ENCODE results near the gene GRAMD1B.
"Not testable (repeated sequence)": the region's sequence is repeated elsewhere in the genome, so short reads cannot be mapped to it uniquely, and the experiment has no call there.

The GRAMD1B gene

GRCh38 chr11:123568367-123568870 lies 138.3 kb downstream of the GRAMD1B start:
- DNase-seq (ENCODE audit: low read depth) = no peak

- no peak for DNase-seq (ENCODE audit: low read depth)
Measured at GRCh38 chr11:123569393-123569792, 139.3 kb downstream of the GRAMD1B start.

- DNase-seq (ENCODE audit: low read depth) = no peak
Measured at GRCh38 chr11:123570939-123571580, 141.0 kb downstream of the GRAMD1B start.

GRCh38 chr11:123572791-123573190 lies 142.7 kb downstream of the GRAMD1B start:
- not testable (repeated sequence) for DNase-seq (ENCODE audit: low read depth)

GRCh38 chr11:123573286-123573685 lies 143.2 kb downstream of the GRAMD1B start:
- DNase-seq (ENCODE audit: low read depth) = no peak

- DNase-seq (ENCODE audit: low read depth) = no peak
Measured at GRCh38 chr11:123575441-123575840, 145.4 kb downstream of the GRAMD1B start.

GRCh38 chr11:123576082-123576481 lies 146.0 kb downstream of the GRAMD1B start:
- DNase-seq (ENCODE audit: low read depth) = no peak

GRCh38 chr11:123576501-123576900 lies 146.4 kb downstream of the GRAMD1B start:
- DNase-seq (ENCODE audit: low read depth) = no peak

- peak; percentile 36 for DNase-seq (ENCODE audit: low read depth)
Measured at GRCh38 chr11:123577081-123577598, 147.1 kb downstream of the GRAMD1B start.

GRCh38 chr11:123578778-123579481 lies 148.9 kb downstream of the GRAMD1B start:
- no peak for DNase-seq (ENCODE audit: low read depth)

- DNase-seq (ENCODE audit: low read depth) = no peak
Measured at GRCh38 chr11:123579482-123579812, 149.4 kb downstream of the GRAMD1B start.

- DNase-seq (ENCODE audit: low read depth) = no peak
Measured at GRCh38 chr11:123580137-123580536, 150.1 kb downstream of the GRAMD1B start.

- DNase-seq (ENCODE audit: low read depth) = peak; percentile 44
Measured at GRCh38 chr11:123580557-123581275, 150.6 kb downstream of the GRAMD1B start.

- no peak for DNase-seq (ENCODE audit: low read depth)
Measured at GRCh38 chr11:123581651-123582399, 151.8 kb downstream of the GRAMD1B start.

GRCh38 chr11:123582992-123583504 lies 153.0 kb downstream of the GRAMD1B start:
- DNase-seq (ENCODE audit: low read depth) = no peak

- no peak for DNase-seq (ENCODE audit: low read depth)
Measured at GRCh38 chr11:123584186-123584585, 154.1 kb downstream of the GRAMD1B start.

- DNase-seq (ENCODE audit: low read depth) = no peak
Measured at GRCh38 chr11:123584737-123585136, 154.7 kb downstream of the GRAMD1B start.

- no peak for DNase-seq (ENCODE audit: low read depth)
Measured at GRCh38 chr11:123585206-123585605, 155.1 kb downstream of the GRAMD1B start.

- DNase-seq (ENCODE audit: low read depth) = no peak
Measured at GRCh38 chr11:123585706-123586105, 155.6 kb downstream of the GRAMD1B start.

GRCh38 chr11:123586568-123586967 lies 156.5 kb downstream of the GRAMD1B start:
- DNase-seq (ENCODE audit: low read depth) = no peak

GRCh38 chr11:123587044-123587443 lies 157.0 kb downstream of the GRAMD1B start:
- no peak for DNase-seq (ENCODE audit: low read depth)

- no peak for DNase-seq (ENCODE audit: low read depth)
Measured at GRCh38 chr11:123587559-123587958, 157.5 kb downstream of the GRAMD1B start.
